HG03575 (cell line): ENCODE measurements around the gene ATF7.
"Not testable (repeated sequence)": the region's sequence is repeated elsewhere in the genome, so short reads cannot be mapped to it uniquely, and the experiment has no call there.

Source experiments
- ATAC-seq: cut with Tn5 transposase; IDR thresholded peaks from one replicate; pipeline ENCODE4 v1.9.1; 2021; ENCODE audit not compliant: unreplicated experiment, insufficient number of reproducible peaks, low FRiP score; ENCODE audit errors: extremely low read depth

Gene ATF7

GRCh38 chr12:53601296-53601847 lies 24.8 kb downstream of the ATF7 start:
- ATAC-seq = no peak

GRCh38 chr12:53600490-53601295 lies 25.5 kb downstream of the ATF7 start:
- no peak for ATAC-seq

GRCh38 chr12:53599579-53599978 lies 26.6 kb downstream of the ATF7 start:
- ATAC-seq = no peak

- ATAC-seq = not testable (repeated sequence)
These were observed 27.2 kb downstream of the ATF7 start for GRCh38 chr12:53598971-53599370.

GRCh38 chr12:53596920-53597363 lies 29.2 kb downstream of the ATF7 start:
- ATAC-seq = no peak

- no peak for ATAC-seq
These were observed 31.1 kb downstream of the ATF7 start for GRCh38 chr12:53594897-53595615.

GRCh38 chr12:53593707-53594106 lies 32.5 kb downstream of the ATF7 start:
- ATAC-seq = no peak

GRCh38 chr12:53593031-53593430 lies 33.2 kb downstream of the ATF7 start:
- ATAC-seq = no peak

- no peak for ATAC-seq
These were observed 33.8 kb downstream of the ATF7 start for GRCh38 chr12:53592426-53592825.

GRCh38 chr12:53591301-53592206 lies 34.6 kb downstream of the ATF7 start:
- no peak for ATAC-seq

GRCh38 chr12:53590652-53591051 lies 35.5 kb downstream of the ATF7 start:
- no peak for ATAC-seq

GRCh38 chr12:53589915-53590314 lies 36.3 kb downstream of the ATF7 start:
- no peak for ATAC-seq

- ATAC-seq = no peak
These were observed 36.8 kb downstream of the ATF7 start for GRCh38 chr12:53589423-53589822.

- ATAC-seq = no peak
These were observed 38.1 kb downstream of the ATF7 start for GRCh38 chr12:53588123-53588522.

GRCh38 chr12:53586745-53587144 lies 39.4 kb downstream of the ATF7 start:
- ATAC-seq = no peak

- no peak for ATAC-seq
These were observed 40.6 kb downstream of the ATF7 start for GRCh38 chr12:53585448-53586125.

GRCh38 chr12:53579545-53579955 lies 46.6 kb downstream of the ATF7 start:
- no peak for ATAC-seq

- ATAC-seq = no peak
These were observed 47.4 kb downstream of the ATF7 start for GRCh38 chr12:53578783-53579182.
